Gastrocnemius medialis (tissue), 4 donors: ENCODE measurements around the gene UPF2.

Experiments
- POLR2A ChIP-seq, 2 donors: fragments of 450-650 bp; IDR thresholded peaks; one replicate each; pipeline ENCODE4 v1.6.1; 2017; ENCODE audit warnings: antibody characterized with exemption in 2 of 2, mild to moderate bottlenecking in 2 of 2, moderate library complexity in 2 of 2
- TF ChIP-seq, protein P1 (sequence below), 5 experiments: fragments of 450-650 bp in 3 of 5; fragments of 200-600 bp in 2 of 5; sonication (generic) in 2 of 5; IDR thresholded peaks in 4 of 5; conservative IDR thresholded peaks in 1 of 5; 1 replicate in 4 of 5; 2 replicates in 1 of 5; pipeline ENCODE4 v1.5.1; 2016 to 2019; ENCODE audit warnings: antibody characterized with exemption in 5 of 5, mild to moderate bottlenecking in 3 of 5, moderate library complexity in 3 of 5

GRCh38 chr10:11959966-11960365, 82.6 kb downstream of the UPF2 start:
- no peak for TF ChIP-seq POLR2A (IDR thresholded peaks at IDR 0.05)
- TF ChIP-seq, protein P1, sequence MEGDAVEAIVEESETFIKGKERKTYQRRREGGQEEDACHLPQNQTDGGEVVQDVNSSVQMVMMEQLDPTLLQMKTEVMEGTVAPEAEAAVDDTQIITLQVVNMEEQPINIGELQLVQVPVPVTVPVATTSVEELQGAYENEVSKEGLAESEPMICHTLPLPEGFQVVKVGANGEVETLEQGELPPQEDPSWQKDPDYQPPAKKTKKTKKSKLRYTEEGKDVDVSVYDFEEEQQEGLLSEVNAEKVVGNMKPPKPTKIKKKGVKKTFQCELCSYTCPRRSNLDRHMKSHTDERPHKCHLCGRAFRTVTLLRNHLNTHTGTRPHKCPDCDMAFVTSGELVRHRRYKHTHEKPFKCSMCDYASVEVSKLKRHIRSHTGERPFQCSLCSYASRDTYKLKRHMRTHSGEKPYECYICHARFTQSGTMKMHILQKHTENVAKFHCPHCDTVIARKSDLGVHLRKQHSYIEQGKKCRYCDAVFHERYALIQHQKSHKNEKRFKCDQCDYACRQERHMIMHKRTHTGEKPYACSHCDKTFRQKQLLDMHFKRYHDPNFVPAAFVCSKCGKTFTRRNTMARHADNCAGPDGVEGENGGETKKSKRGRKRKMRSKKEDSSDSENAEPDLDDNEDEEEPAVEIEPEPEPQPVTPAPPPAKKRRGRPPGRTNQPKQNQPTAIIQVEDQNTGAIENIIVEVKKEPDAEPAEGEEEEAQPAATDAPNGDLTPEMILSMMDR (IDR thresholded peaks at IDR 0.05 in 4 of 5, conservative IDR thresholded peaks at IDR 0.05 in 1 of 5): no peak
